Measurements from ENCODE around the gene RABGAP1. TPM values are rescaled to one million over a fixed set of nuclear protein-coding genes. Genes with fewer than 3 reads are reported as not detected.
A peak's percentile ranks its signal among the peaks of the same experiment; 100 is the strongest.

The RABGAP1 gene
- total RNA-seq, 1 donor from 2014 or later = 58.6 TPM

GRCh38 chr9:122961139-122961538 is 20.3 kb downstream of the RABGAP1 start:
- no peak for TF ChIP-seq CTCF (IDR thresholded peaks at IDR 0.05)
- no peak for ATAC-seq
- intact Hi-C loops (cut with DNase I) = no loop called here
- Histone ChIP-seq H3K9me3 (no peaks in the 10 kb centered on the region), H3K4me1 (no peaks in the 10 kb centered on the region), H3K27ac (no peak overlapping the region), H3K36me3 (peaks cover 28% of the 10 kb centered on the region), H3K27me3 (no peaks in the 10 kb centered on the region), H3K4me3 (no peak overlapping the region)
- DNase-seq = no peak

- Histone ChIP-seq H3K9me3 (no peaks in the 10 kb centered on the region), H3K4me3 (no peak overlapping the region), H3K27me3 (no peaks in the 10 kb centered on the region), H3K36me3 (peaks cover 17% of the 10 kb centered on the region), H3K27ac (peak overlapping the region; percentile 59), H3K4me1 (no peaks in the 10 kb centered on the region)
- DNase-seq (no peak), ATAC-seq (no peak)
- intact Hi-C loops (cut with DNase I) = no loop called here
- TF ChIP-seq CTCF (IDR thresholded peaks at IDR 0.05) = no peak
Observed at GRCh38 chr9:122975196-122975595, 34.4 kb downstream of the RABGAP1 start.

GRCh38 chr9:122978601-122979000 is 37.8 kb downstream of the RABGAP1 start:
- intact Hi-C loops (cut with DNase I) = no loop called here
- no peak for DNase-seq
- Histone ChIP-seq H3K4me3 (no peak overlapping the region), H3K27me3 (no peaks in the 10 kb centered on the region), H3K27ac (no peak overlapping the region), H3K9me3 (no peaks in the 10 kb centered on the region), H3K4me1 (no peaks in the 10 kb centered on the region), H3K36me3 (no peaks in the 10 kb centered on the region)
- no peak for ATAC-seq
- TF ChIP-seq CTCF (IDR thresholded peaks at IDR 0.05) = no peak

GRCh38 chr9:122986010-122986409 is 45.2 kb downstream of the RABGAP1 start:
- H3K4me3 ChIP-seq = no peak overlapping the region
- H3K9me3 ChIP-seq = no peaks in the 10 kb centered on the region
- no peak for DNase-seq
- H3K27ac ChIP-seq = no peak overlapping the region
- peaks cover 57% of the 10 kb centered on the region for H3K36me3 ChIP-seq
- ATAC-seq = no peak
- H3K4me1 ChIP-seq = no peaks in the 10 kb centered on the region
- intact Hi-C loops (cut with DNase I) = no loop called here
- no peaks in the 10 kb centered on the region for H3K27me3 ChIP-seq
- TF ChIP-seq CTCF (IDR thresholded peaks at IDR 0.05) = no peak

GRCh38 chr9:122988141-122988540 is 47.3 kb downstream of the RABGAP1 start:
- Histone ChIP-seq H3K27ac (no peak overlapping the region), H3K4me1 (no peaks in the 10 kb centered on the region), H3K36me3 (peaks cover 57% of the 10 kb centered on the region), H3K4me3 (no peak overlapping the region), H3K27me3 (no peaks in the 10 kb centered on the region), H3K9me3 (no peaks in the 10 kb centered on the region)
- ATAC-seq (no peak), DNase-seq (no peak)
- intact Hi-C loops (cut with DNase I) = no loop called here
- no peak for TF ChIP-seq CTCF (IDR thresholded peaks at IDR 0.05)

- intact Hi-C loops (cut with DNase I) = no loop called here
- no peaks in the 10 kb centered on the region for H3K9me3 ChIP-seq
- no peak for TF ChIP-seq CTCF (IDR thresholded peaks at IDR 0.05)
- no peak overlapping the region for H3K4me3 ChIP-seq
- DNase-seq = no peak
- no peak for ATAC-seq
- peaks cover 59% of the 10 kb centered on the region for H3K36me3 ChIP-seq
- no peak overlapping the region for H3K27ac ChIP-seq
- no peaks in the 10 kb centered on the region for H3K4me1 ChIP-seq
- no peaks in the 10 kb centered on the region for H3K27me3 ChIP-seq
Observed at GRCh38 chr9:122988920-122989621, 48.3 kb downstream of the RABGAP1 start.
